HepG2 (cell line): ENCODE results near the gene CACNA2D1.

Experiments used
- POLR2A ChIP-seq, 2 experiments: IDR thresholded peaks; 2 replicates each; pipeline ENCODE4 v1.6.1; 2011; ENCODE audit warnings: low read depth in 2 of 2, low read length in 2 of 2, mild to moderate bottlenecking in 1 of 2, moderate library complexity in 1 of 2; ENCODE audit not compliant: insufficient read depth in 1 of 2
- XBP1 ChIP-seq: sonication (generic); formaldehyde crosslinking; IDR thresholded peaks from 2 replicates; pipeline ENCODE4 v1.5.0; 2020; ENCODE audit warnings: missing genetic modification reagents
- ZNF264 ChIP-seq: sonication (generic); formaldehyde crosslinking; IDR thresholded peaks from 2 replicates; pipeline ENCODE4 v1.4.0; 2020; ENCODE audit warnings: missing genetic modification reagents
- ZNF800 ChIP-seq: sonication (generic); formaldehyde crosslinking; IDR thresholded peaks from 2 replicates; pipeline ENCODE4 v1.4.0; 2020; ENCODE audit warnings: missing genetic modification reagents

- TF ChIP-seq XBP1 (CRISPR knock-in tag), result no peak
- no peak for TF ChIP-seq POLR2A (IDR thresholded peaks at IDR 0.05; ENCODE audit: insufficient read depth in 1 of 2, low read depth in 2 of 2, low read length in 2 of 2)
- TF ChIP-seq ZNF800 (CRISPR knock-in tag), result no peak
- no peak for TF ChIP-seq ZNF264
Measured at GRCh38 chr7:82255706-82256105, 187.9 kb downstream of the CACNA2D1 start.
